Liver (tissue), 9 donors: ENCODE data around the gene LENEP. TPM values are rescaled to one million over a fixed set of nuclear protein-coding genes. Genes with fewer than 3 reads are reported as not detected.

Source experiments
- DNase-seq: peaks from one replicate; pipeline ENCODE4 v3.0.0-alpha.2; 2017; ENCODE audit warnings: low spot score
- H3K27ac ChIP-seq, 2 donors: one replicate each; pipeline ENCODE4 v1.7.0; 2013; ENCODE audit warnings: inconsistent platforms in 2 of 2, low read length in 2 of 2, control low read depth in 1 of 2, low read depth in 1 of 2, mild to moderate bottlenecking in 1 of 2
- H3K27me3 ChIP-seq, 4 donors: one replicate each; pipeline versions ENCODE4 v1.6.1 to v1.7.0; 2013; ENCODE audit warnings: low read length in 3 of 4, inconsistent platforms in 1 of 4, mild to moderate bottlenecking in 1 of 4, moderate library complexity in 1 of 4; ENCODE audit not compliant: control insufficient read depth in 4 of 4, insufficient read depth in 4 of 4
- H3K36me3 ChIP-seq, 4 donors: one replicate each; pipeline versions ENCODE4 v1.6.1 to v1.7.0; 2013; ENCODE audit warnings: low read length in 3 of 4, mild to moderate bottlenecking in 3 of 4, low read depth in 1 of 4, moderate library complexity in 1 of 4; ENCODE audit not compliant: control insufficient read depth in 4 of 4, insufficient read depth in 3 of 4
- H3K4me1 ChIP-seq, 4 donors: one replicate each; pipeline versions ENCODE4 v1.6.1 to v1.7.0; 2013; ENCODE audit warnings: low read length in 3 of 4, mild to moderate bottlenecking in 3 of 4, moderate library complexity in 1 of 4; ENCODE audit not compliant: control insufficient read depth in 4 of 4, insufficient read depth in 4 of 4
- H3K4me3 ChIP-seq, 3 donors: one replicate each; pipeline versions ENCODE4 v1.6.1 to v1.7.0; 2013; ENCODE audit warnings: low read length in 3 of 3, control low read depth in 1 of 3, low read depth in 1 of 3, mild to moderate bottlenecking in 1 of 3
- H3K9ac ChIP-seq, 2 donors: one replicate each; pipeline ENCODE4 v1.7.0; 2013; ENCODE audit warnings: low read length in 2 of 2, mild to moderate bottlenecking in 2 of 2, moderate library complexity in 2 of 2, control low read depth in 1 of 2, low read depth in 1 of 2
- H3K9me3 ChIP-seq, 4 donors: one replicate each; pipeline versions ENCODE4 v1.6.1 to v1.7.0; 2013; ENCODE audit warnings: low read length in 3 of 4; ENCODE audit not compliant: control insufficient read depth in 4 of 4
- ATF3 ChIP-seq: IDR thresholded peaks from 2 replicates; pipeline ENCODE4 v1.6.1; 2016; ENCODE audit warnings: antibody characterized with exemption
- CTCF ChIP-seq: fragments of 150-350 bp; IDR thresholded peaks from 2 replicates; pipeline ENCODE4 v1.5.1; 2017; ENCODE audit warnings: improper control_type of control experiment, low read depth, low read length; ENCODE audit not compliant: missing input control
- GABPA ChIP-seq, 2 donors: IDR thresholded peaks in 1 of 2; conservative IDR thresholded peaks in 1 of 2; 2 replicates each; pipeline ENCODE4 v1.6.1; 2016; ENCODE audit warnings: antibody characterized with exemption in 2 of 2, mild to moderate bottlenecking in 1 of 2, moderate library complexity in 1 of 2
- HNF4A ChIP-seq, 2 donors: conservative IDR thresholded peaks; 2 replicates each; pipeline ENCODE4 v1.6.1; 2016; ENCODE audit warnings: antibody characterized with exemption in 2 of 2, mild to moderate bottlenecking in 2 of 2
- HNF4G ChIP-seq: IDR thresholded peaks from 2 replicates; pipeline ENCODE4 v1.6.1; 2016; ENCODE audit warnings: antibody characterized with exemption
- JUND ChIP-seq, 2 donors: IDR thresholded peaks; 2 replicates each; pipeline ENCODE4 v1.6.1; 2016; ENCODE audit warnings: antibody characterized with exemption in 2 of 2
- MAX ChIP-seq: IDR thresholded peaks from 2 replicates; pipeline ENCODE4 v1.6.1; 2016; ENCODE audit warnings: antibody characterized with exemption
- NR2F2 ChIP-seq: IDR thresholded peaks from 2 replicates; pipeline ENCODE4 v1.6.1; 2016; ENCODE audit warnings: antibody characterized with exemption
- RAD21 ChIP-seq, 2 donors: IDR thresholded peaks; 2 replicates each; pipeline ENCODE4 v1.6.1; 2016; ENCODE audit warnings: antibody characterized with exemption in 2 of 2, mild to moderate bottlenecking in 2 of 2
- RXRA ChIP-seq, 2 donors: IDR thresholded peaks; 2 replicates each; pipeline ENCODE4 v1.6.1; 2017 to 2018; ENCODE audit warnings: antibody characterized with exemption in 2 of 2, mild to moderate bottlenecking in 1 of 2
- SP1 ChIP-seq: IDR thresholded peaks from 2 replicates; pipeline ENCODE4 v1.6.1; 2018; ENCODE audit warnings: antibody characterized with exemption, mild to moderate bottlenecking
- TAF1 ChIP-seq: conservative IDR thresholded peaks from 2 replicates; pipeline ENCODE4 v1.6.1; 2016; ENCODE audit warnings: antibody characterized with exemption, mild to moderate bottlenecking
- YY1 ChIP-seq: IDR thresholded peaks from 2 replicates; pipeline ENCODE4 v1.6.1; 2016; ENCODE audit warnings: antibody characterized with exemption, mild to moderate bottlenecking
- ZBTB33 ChIP-seq: IDR thresholded peaks from 2 replicates; pipeline ENCODE4 v1.6.1; 2016; ENCODE audit warnings: antibody characterized with exemption
- WGBS: extraction: QIAGEN DNeasy Blood & Tissue Kit; methylation state at CpG from one replicate; pipeline ENCODE4 v1.1.7; 2013; 5-methylcytosine and 5-hydroxymethylcytosine counted together
- polyA plus RNA-seq, 2 donors: library from polyadenylated mRNA; stranded (reverse) in 1 of 2; unstranded in 1 of 2; fragments of 200-250 nt in 1 of 2; fragments of >200 nt in 1 of 2; fragmentation: Nextera tagmentation in 1 of 2; extraction: Ambion mirVana in 1 of 2; gene quantifications; one replicate each; pipeline versions ENCODE4 v1.2.1 to v1.2.3, GENCODE V29; 2013 to 2015
- total RNA-seq, 2 donors: library from RNA; depleted of rRNA; stranded (reverse); fragments of >200 nt; gene quantifications; one replicate each; pipeline ENCODE4 v1.2.3, GENCODE V29; 2014
- donor health status: healthy.
- donor health status: healthy.
- donor health status: healthy.
- donor health status: healthy.
- donor health status: healthy.

Gene LENEP
- total and polyA plus RNA-seq, 4 donors = 0.42 TPM; not detected in 3

- TF ChIP-seq HNF4A (conservative IDR thresholded peaks at IDR 0.05) (no peak), GABPA (IDR thresholded peaks at IDR 0.05 in 1 of 2, conservative IDR thresholded peaks at IDR 0.05 in 1 of 2) (no peak), YY1 (no peak), ZBTB33 (no peak), TAF1 (no peak), NR2F2 (no peak), RAD21 (IDR thresholded peaks at IDR 0.05) (no peak), CTCF (no peak), JUND (IDR thresholded peaks at IDR 0.05) (no peak)
- no peaks in the 10 kb centered on the region for H3K27me3 ChIP-seq
- no peak overlapping the region for H3K9ac ChIP-seq
- no peak overlapping the region for H3K4me3 ChIP-seq
- WGBS = 94% methylated on average over 17 of the region's 17 CpGs
- no peak overlapping the region for H3K27ac ChIP-seq
- H3K9me3 ChIP-seq = no peaks in the 10 kb centered on the region
- no peak for DNase-seq
- H3K4me1 ChIP-seq = peaks cover 8 to 28% (median 18%) of the 10 kb centered on the region in 4 donors
- H3K36me3 ChIP-seq = peaks cover 0 to 9% (median 5%) of the 10 kb centered on the region in 4 donors
Observed at GRCh38 chr1:154988058-154988954, 5.1 kb upstream of the LENEP start.

GRCh38 chr1:154989195-154989860 lies 4.1 kb upstream of the LENEP start:
- H3K4me3 ChIP-seq = no peak overlapping the region
- H3K27me3 ChIP-seq = no peaks in the 10 kb centered on the region
- no peak for DNase-seq
- H3K4me1 ChIP-seq = peaks cover 2 to 18% (median 11%) of the 10 kb centered on the region in 4 donors
- no peak overlapping the region for H3K27ac ChIP-seq
- H3K9me3 ChIP-seq = no peaks in the 10 kb centered on the region
- H3K36me3 ChIP-seq = peaks cover 0 to 9% (median 5%) of the 10 kb centered on the region in 4 donors
- whole genome bisulfite sequencing = 79% methylated on average over 3 of the region's 3 CpGs
- H3K9ac ChIP-seq = no peak overlapping the region
- TF ChIP-seq NR2F2 = no peak
- peak; percentile 10 to 55 for TF ChIP-seq HNF4A (conservative IDR thresholded peaks at IDR 0.05)
- TF ChIP-seq ATF3 = no peak
- TF ChIP-seq YY1 = no peak
- TF ChIP-seq TAF1 = no peak
- TF ChIP-seq SP1 = no peak
- TF ChIP-seq HNF4G = no peak
- no peak for TF ChIP-seq MAX
- TF ChIP-seq ZBTB33 = no peak
- peak in 1 of 2 donors; percentile 48 for TF ChIP-seq RXRA (IDR thresholded peaks at IDR 0.05)
